HG02870 (cell line): ENCODE data around the gene CYP4F22.
"Not testable (repeated sequence)": the region's sequence is repeated elsewhere in the genome, so short reads cannot be mapped to it uniquely, and the experiment has no call there.

Experiments
- ATAC-seq: cut with Tn5 transposase; IDR thresholded peaks from one replicate; pipeline ENCODE4 v1.9.1; 2021; ENCODE audit warnings: mild to moderate bottlenecking, moderate library complexity; ENCODE audit not compliant: unreplicated experiment

The CYP4F22 gene

DNA sequence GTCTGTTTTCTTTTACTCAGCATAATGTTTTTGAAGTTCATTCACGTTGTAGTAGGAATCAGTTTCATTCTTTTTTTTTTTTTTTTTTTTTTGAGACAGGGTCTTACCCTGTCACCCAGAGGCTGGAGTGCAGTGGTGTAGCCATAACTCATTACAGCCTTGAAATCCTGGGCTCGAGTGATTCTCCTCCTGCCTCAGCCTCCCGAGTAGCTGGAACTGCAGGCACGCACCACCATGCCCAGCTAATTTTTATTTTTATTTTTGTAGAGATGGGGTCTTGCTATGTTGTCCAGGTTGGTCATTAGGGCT lies 25.2 kb downstream of the CYP4F22 start:
- not testable (repeated sequence) for ATAC-seq

DNA sequence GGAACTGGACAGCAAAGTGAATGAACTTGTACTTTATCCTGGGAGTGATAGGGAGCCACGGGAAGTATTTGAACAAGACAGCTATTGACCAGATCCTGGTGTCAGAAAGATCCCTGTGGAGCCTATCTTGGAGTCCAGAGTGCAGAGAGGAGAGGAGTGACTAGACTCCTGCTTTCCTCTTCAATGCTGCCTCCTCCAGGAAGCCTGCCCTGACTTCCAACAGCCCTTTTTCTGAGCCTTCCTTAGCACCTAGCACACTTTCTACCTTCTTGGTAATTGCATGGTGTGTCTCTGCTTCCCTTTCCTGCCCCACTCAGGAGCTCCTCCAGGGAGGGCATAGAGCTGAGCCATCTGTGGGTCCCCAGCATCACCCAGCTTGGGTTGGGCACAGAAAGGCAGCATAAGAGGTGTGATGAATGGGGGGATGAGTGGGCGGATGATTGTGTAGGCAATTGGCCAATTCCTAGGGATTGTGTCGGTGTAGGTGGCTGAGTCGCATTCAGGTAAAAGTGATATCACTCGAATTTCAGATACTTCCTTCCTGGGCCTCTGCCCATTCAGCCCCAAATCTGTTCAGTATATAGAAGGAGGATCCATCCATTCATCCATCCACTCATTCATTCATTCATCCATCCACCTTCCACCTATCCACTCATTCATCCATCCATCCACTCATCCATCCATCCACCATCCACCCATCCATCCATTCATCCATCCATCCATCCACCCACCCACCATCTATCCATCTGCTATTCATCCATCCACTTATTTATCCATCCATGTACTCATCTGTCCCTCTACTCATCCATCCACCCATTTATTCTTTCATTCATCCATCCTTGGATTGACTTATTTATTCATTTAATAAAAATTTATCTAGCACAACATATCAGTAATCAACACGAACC lies 26.9 kb downstream of the CYP4F22 start:
- ATAC-seq: no peak

DNA sequence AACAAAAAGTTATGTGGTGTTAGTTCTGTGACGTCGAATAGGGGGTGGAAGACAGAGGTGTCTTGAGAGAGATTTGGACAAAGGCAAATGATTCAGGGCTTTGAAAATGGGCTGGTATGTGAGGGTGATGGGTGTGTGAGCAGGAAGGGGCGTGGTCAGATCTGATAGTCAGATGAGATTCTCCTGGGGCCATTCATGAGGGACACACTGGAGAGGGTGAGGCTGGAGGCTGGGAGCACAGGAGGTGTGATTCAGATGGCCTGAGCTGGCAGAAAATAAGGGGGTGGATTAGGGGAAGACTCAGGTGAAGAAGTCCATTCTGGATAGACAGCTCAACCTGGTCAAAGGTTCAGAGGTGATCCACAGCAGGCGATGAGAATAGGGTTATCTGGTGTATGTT lies 28.0 kb downstream of the CYP4F22 start:
- ATAC-seq: no peak

DNA sequence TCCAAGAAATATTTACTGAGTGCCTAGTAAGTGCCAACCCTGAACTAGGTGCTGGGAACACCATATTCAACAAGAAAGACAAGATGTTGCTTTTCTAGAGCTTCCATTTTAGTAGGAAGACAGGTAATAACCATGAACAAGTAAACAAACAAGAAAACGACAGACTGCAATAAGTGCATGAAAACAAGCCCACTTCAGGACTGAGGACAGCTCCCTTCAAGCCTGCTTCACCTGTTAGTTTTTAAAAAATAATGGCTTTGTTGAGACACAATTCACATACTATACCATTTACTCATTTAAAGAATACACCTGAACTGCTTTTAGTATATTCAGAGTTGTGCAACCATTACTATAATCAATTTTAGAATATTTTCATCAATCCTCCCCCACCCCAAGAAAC lies 30.4 kb downstream of the CYP4F22 start:
- no peak for ATAC-seq

DNA sequence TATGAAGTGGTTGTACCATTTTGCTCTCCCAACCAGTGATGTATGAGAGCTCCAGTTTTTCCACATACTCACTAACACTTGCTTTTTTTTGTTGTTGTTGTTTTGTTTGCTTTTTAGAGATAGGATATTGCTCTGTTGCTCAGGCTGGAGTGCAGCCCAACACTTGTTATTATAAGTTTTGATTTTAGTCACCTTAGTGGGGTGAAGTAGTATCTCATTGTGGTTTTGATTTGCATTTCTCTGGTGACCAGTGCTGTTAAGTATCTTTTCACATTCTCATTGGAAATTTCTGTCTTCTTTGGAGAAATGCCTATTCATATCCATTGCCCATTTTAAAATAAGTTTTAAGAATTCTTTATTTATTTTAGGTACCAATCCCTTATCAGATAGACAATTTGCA lies 31.3 kb downstream of the CYP4F22 start:
- ATAC-seq: no peak

DNA sequence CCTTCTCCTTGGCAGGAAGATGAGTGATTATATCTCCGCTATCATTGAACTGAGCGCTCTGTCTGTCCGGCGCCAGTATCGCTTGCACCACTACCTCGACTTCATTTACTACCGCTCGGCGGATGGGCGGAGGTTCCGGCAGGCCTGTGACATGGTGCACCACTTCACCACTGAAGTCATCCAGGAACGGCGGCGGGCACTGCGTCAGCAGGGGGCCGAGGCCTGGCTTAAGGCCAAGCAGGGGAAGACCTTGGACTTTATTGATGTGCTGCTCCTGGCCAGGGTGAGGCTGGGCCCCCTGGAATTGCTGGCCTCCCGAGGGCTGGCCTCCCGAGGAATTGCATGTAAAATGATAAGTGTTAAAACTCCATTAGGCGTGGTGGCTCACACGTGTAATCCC lies 32.1 kb downstream of the CYP4F22 start:
- no peak for ATAC-seq

DNA sequence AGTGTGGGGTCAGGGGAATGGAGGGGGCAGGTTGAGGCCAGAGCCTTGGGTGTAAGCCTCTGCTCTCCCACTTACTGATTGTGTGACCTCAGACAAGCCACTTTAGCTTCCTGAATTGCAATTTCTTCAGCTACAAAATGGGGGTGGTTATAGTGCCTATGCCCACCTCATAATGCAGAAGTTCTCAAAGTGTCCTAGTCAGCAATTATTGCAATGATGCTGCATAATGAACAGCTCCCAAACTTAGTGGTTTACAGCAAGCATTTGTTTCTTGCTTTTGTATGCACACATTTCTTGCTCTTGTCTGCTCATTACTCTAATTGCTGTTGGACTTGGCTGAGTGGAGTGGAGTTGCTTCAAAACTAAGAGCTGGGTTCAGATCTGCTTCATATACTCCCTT lies 36.0 kb downstream of the CYP4F22 start:
- ATAC-seq: no peak

DNA sequence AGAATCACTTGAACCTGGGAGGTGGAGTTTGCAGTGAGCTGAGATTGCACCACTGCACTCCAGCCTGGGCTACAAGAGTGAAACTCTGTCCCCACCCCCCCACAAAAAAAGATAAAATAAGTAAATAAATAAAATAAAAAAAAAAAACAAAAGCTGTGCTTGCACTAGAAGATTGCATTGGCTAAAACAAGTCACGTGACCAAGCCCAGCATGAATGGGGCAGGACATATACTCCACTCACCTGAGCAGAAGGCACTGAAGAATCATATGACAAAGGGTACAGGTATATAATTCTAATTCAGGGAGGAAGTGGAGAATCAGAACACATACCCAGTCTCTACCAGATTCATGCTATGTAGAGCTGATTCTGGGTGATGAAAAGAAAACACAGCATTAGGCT lies 36.6 kb downstream of the CYP4F22 start:
- ATAC-seq: no peak

DNA sequence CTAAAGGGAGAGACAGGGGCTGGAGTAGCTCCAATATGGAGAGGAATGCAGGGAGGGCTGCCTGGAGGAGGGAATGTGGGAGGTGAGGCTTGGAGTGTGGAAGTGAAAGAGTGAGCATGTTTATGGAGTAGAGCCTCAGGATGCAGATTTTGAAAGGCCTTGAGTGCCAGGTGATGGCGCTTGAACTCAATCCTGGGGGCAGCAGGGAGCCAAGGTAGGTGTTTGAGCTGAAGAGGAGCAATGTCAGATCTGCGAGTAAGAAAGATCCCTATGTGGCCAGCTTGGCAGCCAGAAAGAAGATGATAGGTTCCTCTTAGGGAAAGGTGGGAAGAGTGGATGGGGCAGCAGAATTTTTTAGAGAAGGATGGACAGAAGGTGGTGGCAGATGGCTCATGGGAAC lies 40.3 kb downstream of the CYP4F22 start:
- ATAC-seq: no peak

DNA sequence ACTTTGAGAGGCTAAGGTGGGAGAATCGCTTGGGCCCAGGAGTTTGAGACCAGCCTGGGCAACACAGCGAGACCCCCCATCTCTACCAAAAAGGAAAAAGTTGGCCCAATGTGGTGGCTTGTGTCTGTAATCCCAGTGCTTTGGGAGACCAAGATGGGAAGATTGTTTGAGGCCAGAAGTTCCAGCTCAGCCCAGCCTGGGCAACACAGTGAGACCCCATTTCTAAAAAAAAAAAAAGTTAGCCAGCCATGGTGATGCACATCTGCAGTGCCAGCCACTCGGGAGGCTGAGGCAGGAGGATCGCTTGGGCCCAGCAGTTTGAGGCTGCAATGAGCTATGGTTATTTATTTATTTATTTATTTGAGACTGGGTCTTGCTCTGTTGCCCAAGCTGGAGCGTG lies 41.3 kb downstream of the CYP4F22 start:
- no peak for ATAC-seq

DNA sequence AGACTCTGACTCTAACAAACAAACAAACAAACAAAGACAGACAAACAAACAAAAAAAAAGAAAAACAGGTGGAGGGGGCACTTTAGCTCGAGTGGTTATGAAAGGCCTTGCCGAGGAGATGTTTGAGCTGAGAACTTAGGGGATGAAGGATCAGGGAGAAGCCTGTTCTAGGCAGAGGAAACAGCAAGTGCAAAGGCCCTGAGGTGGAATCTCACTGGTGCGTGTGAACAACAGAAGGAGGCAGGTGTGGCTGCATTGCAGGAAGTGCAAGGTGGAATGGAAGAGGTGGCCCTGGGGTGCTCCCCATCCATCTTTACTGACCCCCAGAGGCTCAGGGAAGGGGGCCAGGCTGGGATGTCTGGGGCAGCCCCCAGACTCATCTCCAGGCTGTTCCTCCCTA lies 41.9 kb downstream of the CYP4F22 start:
- ATAC-seq: no peak

DNA sequence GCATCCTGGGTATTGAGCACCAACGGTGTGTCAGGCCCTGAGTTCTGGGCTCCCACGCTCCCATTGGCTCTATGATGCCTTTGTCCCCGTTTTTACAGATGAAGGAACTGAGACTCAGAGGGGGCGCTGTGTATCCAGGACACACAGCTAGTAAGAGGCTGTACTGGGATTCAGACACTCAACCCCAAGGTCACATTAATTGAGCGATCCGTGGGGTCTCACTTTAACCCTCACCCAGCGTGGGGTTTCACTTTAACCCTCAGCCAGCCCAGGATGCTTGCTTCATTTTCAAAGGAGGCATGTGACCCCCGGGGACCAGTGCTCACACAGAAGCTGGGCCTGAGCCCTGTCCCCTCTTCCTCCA lies 42.6 kb downstream of the CYP4F22 start:
- ATAC-seq: no peak

DNA sequence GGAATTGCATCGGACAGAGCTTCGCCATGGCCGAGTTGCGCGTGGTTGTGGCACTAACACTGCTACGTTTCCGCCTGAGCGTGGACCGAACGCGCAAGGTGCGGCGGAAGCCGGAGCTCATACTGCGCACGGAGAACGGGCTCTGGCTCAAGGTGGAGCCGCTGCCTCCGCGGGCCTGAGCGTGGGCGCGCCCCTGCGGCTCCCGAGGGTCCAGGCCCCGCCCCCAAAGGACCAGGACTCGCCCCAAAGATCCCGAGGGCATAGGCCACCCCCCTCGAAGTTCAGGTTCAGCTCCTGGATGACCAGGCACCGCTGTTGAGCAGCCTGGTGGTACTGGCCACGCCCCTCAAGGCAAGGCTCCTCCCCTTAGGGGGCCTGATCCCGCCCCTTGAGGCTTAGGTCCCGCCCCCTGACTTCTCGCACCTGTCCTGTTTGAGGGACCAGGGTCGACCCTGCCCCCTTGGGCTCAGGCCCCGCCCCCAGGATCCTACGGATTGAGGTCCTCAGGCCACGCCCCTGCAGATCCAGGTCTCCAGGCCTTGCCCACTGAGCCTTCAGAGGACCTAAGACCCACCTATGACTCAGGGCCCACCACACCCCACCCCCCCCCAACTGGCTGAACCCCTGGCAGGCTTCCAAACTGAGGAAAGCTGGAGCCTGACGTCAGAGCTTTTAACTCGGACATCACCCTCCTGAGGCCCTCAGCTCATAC lies 43.1 kb downstream of the CYP4F22 start:
- no peak for ATAC-seq

DNA sequence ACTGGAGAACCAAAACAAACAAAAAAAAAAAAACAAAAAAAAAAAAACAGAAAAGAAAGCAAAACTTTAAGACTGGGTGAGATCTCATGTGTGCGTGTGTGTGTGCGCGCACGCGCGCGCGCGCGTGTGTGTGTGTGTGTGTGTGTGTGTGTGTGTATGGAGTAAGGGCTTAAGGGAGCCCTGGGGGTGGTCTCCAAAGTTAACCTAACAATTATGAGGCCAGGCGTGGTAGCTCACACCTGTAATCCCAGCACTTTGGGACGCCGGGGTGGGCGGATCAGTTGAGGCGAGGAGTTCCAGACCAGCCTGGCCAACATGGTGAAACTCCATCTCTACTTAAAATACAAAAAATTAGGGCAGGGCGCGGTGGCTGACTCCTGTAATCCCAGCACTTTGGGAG lies 46.7 kb downstream of the CYP4F22 start:
- ATAC-seq: no peak

DNA sequence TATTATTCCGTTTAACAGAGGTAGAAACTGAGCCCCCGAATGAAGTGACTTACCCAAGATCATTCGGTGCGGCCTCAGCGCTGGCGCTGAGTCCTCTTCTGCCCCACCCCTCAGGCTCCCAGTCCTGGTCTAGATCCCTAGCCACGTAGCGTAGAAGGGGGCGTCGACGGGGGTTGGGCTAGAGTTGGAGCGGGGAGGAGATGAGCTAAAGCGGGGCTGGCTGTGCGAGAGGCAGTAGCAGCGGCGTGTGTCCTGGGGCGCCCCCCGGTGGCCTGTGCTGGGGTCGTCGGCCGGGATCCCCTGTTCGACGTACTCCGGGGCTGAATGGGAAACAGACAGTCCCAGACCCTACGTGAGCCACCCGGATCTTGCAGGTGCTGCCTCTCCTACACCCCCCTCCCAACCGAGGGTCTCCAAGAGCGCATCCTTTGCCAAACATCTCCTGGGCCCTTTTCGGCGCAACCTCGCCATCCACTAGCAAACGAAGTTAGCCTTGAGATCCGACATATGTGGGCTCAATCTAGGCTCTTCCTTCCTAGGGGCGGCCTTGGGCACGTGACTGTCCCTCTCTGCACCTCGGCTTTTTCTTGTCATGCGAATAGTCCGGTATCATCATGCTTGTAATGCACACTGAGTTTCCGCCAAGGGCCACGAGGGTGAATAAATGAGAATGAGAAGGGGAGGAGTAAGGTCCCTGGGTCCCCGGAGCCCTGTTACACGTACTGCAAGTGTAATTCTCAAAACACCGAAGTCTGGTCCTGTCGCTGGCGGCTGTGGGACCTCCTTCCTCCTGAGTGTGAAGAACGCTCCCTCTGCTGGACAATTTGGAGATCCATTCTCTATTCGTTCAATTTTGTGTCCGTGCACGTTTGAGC lies 47.7 kb downstream of the CYP4F22 start:
- ATAC-seq: no peak

DNA sequence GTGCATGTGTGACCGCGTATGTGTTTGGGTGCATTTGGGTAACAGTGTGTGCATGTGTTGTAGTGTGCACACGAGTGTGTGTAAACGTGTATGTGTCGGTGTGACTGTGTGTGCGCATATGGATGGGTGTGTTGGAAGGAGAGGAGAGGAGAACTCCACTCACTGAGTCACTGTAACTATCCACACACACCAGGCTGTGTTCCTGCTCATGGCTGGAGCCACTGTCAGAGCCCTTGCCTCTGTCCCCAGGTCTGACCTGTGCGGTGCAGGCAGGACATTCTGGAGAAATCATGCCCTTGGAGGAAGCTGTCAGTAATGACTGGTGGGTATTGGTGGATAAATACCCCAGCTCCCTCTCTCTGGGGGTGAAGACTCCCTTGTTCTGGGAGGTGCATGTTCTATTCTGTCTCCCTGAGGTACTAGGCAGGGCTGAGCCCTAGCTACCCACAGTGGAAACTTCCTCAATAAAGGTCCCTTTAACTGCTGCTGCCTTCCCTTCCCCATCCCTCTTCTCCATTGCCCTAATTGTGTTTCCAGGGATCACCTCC lies 48.4 kb downstream of the CYP4F22 start:
- no peak for ATAC-seq

DNA sequence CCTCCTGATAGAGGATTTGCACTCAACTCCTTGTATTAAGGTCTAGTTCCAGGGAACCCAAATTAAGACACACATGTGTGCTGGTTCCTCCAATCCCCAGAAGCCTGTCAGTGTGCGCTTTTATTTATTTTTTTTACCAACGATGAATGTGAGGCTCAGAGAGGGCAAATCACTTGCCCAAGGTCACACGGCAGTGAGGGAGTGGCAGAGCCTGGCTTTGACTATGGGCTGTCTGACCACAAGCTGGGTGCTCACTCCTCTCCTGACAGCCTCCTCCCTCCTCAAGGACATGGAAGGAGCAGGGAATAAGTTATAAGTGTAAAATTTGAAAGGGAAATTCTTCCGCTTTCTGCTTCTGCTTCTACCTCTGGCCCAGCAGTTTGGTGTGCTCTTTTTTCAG lies 48.9 kb downstream of the CYP4F22 start:
- ATAC-seq: no peak

DNA sequence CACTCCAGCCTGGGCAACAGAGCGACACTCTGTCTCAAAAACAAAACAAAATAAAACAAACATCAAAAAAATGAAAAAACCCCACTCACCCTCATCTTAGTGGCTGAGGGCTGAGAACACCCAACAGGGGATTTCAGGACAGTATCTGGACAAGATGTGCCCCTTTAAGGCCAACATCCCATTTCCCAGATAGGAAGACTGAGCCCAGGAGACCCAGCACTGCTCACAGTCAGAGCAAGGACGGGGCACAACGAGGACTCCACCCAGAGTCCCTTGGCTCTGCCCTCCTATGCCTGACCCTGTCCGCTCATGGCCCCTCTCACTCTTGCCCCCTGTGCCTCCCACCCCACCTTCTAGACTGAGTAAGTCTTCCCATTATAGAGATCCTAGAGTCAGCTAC lies 53.8 kb downstream of the CYP4F22 start:
- no peak for ATAC-seq

DNA sequence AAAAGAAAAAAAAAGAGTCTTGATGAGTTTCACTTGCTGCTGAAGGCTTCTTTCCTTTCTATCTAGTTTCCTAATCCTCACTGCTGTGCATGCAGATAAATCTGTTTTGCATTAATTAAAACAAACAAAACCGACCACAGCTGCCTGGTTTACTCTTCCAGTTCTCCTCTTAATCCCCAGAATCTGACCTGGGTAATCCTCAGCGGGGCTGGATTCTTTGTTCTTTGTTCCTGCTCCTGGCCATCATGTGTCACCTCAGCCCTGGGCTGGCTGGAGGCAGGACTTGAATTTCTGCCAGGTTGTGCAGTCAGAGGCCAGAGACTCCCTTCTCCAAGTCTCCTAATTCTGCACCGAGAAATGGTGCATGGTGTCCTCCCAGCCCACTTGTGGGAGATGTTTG lies 54.5 kb downstream of the CYP4F22 start:
- ATAC-seq: no peak

DNA sequence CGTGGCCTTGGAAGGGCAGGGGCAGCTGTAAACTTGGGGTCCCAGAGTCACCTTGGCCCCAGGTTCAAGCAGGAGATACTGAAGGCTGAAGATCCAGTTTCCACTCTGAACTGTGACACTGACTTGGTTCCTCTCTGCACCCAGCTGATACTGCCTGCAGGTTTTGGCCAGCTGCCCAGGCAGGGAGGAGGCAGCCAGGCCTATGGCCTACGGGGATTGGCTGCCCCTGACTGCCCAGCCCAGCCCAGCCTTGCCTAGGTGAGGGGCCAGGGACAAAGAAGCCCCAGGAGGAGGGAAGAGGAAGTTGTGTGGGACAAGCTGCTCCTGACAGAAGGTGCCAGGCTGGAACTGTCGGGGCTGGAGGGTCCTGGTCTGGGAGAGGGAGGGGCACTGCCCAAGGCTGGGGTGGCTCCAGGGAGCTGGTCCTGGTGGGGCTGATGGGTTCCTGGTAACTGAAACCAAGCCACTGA lies 55.0 kb downstream of the CYP4F22 start:
- ATAC-seq: no peak

DNA sequence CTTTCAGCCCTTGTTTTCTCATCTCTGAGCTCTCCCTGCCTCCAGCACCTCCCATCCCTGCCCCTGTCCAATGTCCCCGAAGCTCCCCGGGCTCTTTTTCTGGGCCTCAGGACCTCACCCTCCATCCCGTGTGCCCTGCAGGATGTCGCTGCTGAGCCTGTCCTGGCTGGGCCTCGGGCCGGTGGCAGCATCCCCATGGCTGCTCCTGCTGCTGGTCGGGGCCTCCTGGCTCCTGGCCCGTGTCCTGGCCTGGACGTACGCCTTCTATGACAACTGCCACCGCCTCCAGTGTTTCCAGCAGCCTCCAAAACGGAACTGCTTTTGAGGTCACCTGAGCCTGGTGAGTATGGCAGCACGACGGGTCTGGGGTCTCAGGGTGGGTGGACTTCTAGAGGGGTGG lies 55.6 kb downstream of the CYP4F22 start:
- no peak for ATAC-seq
